Lung (tissue), 12 donors: ENCODE measurements around the gene FSCB. TPM values are rescaled to one million over a fixed set of nuclear protein-coding genes. Genes with fewer than 3 reads are reported as not detected.

Source experiments
- ATAC-seq: fragments of 200-7000 bp; cut with Tn5 transposase; one replicate; pipeline ENCODE4 v1.9.1; 2020; ENCODE audit warnings: moderate number of reproducible peaks; ENCODE audit not compliant: insufficient read depth, low FRiP score
- DNase-seq, 3 donors: peaks; one replicate each; pipeline ENCODE4 v3.0.0-alpha.2; 2013 to 2017
- H3K27ac ChIP-seq, 2 donors: one replicate each; pipeline ENCODE4 v1.5.1; 2013; ENCODE audit warnings: mild to moderate bottlenecking in 2 of 2, moderate library complexity in 2 of 2, control low read depth in 1 of 2, inconsistent platforms in 1 of 2, low read depth in 1 of 2, low read length in 1 of 2
- H3K27me3 ChIP-seq, 3 donors: one replicate each; pipeline ENCODE4 v1.5.1; 2013; ENCODE audit warnings: low read length in 2 of 3; ENCODE audit not compliant: control insufficient read depth in 3 of 3, insufficient read depth in 3 of 3
- H3K36me3 ChIP-seq, 4 donors: one replicate each; pipeline ENCODE4 v1.5.1; 2013; ENCODE audit warnings: low read length in 4 of 4, mild to moderate bottlenecking in 1 of 4, moderate library complexity in 1 of 4; ENCODE audit not compliant: control insufficient read depth in 4 of 4, insufficient read depth in 4 of 4
- H3K4me1 ChIP-seq, 5 donors: one replicate each; pipeline ENCODE4 v1.5.1; 2013; ENCODE audit warnings: low read length in 5 of 5, mild to moderate bottlenecking in 2 of 5, moderate library complexity in 1 of 5; ENCODE audit not compliant: control insufficient read depth in 5 of 5, insufficient read depth in 5 of 5
- H3K4me3 ChIP-seq: one replicate; pipeline ENCODE4 v1.5.1; 2013; ENCODE audit warnings: mild to moderate bottlenecking, control low read depth, moderate library complexity
- H3K9ac ChIP-seq, 2 donors: one replicate each; pipeline ENCODE4 v1.5.1; 2013; ENCODE audit warnings: low read length in 2 of 2, control low read depth in 1 of 2; ENCODE audit not compliant: insufficient read depth in 1 of 2
- H3K9me3 ChIP-seq, 4 donors: one replicate each; pipeline ENCODE4 v1.5.1; 2013; ENCODE audit warnings: low read length in 3 of 4, mild to moderate bottlenecking in 1 of 4, moderate library complexity in 1 of 4; ENCODE audit not compliant: control insufficient read depth in 4 of 4, insufficient read depth in 3 of 4
- CTCF ChIP-seq: IDR thresholded peaks from 2 replicates; pipeline ENCODE4 v1.5.1; 2012; ENCODE audit warnings: mild to moderate bottlenecking; ENCODE audit errors: control extremely low read depth, extremely low read depth
- WGBS, 2 donors: extraction: QIAGEN DNeasy Blood & Tissue Kit; methylation state at CpG; one replicate each; pipeline ENCODE4 v1.1.7; 2013; 5-methylcytosine and 5-hydroxymethylcytosine counted together
- polyA plus RNA-seq, 2 donors: library from polyadenylated mRNA; stranded (reverse); fragments of 200-250 nt; gene quantifications; one replicate each; pipeline ENCODE4 v1.2.1, GENCODE V29; 2013
- total RNA-seq, 2 donors: library from RNA; depleted of rRNA in 1 of 2; stranded (reverse); fragments of >200 nt in 1 of 2; gene quantifications; one replicate each; pipeline ENCODE4 v1.2.1, GENCODE V29; 2014 to 2021
- donor health status: control.
- donor health status: control.
- donor health status: Bipolar disorder and iron deficiency.
- donor health status: healthy.
- donor health status: DM: yes; HTN: yes; CAD: no.

Gene FSCB
- total and polyA plus RNA-seq, 4 donors: 0.80 TPM; not detected in 3

- peaks cover 0 to 3% (median 0%) of the 10 kb centered on the region in 4 donors for H3K9me3 ChIP-seq
- H3K4me3 ChIP-seq: no peak overlapping the region
- H3K4me1 ChIP-seq: no peaks in the 10 kb centered on the region
- H3K9ac ChIP-seq: no peak overlapping the region
- H3K27ac ChIP-seq: no peak overlapping the region
- ATAC-seq (no peak), DNase-seq (no peak)
- no peaks in the 10 kb centered on the region for H3K36me3 ChIP-seq
- no peak for TF ChIP-seq CTCF
- WGBS, 2 donors: 46 to 67% methylated on average over 2 of the region's 2 CpGs
- no peaks in the 10 kb centered on the region for H3K27me3 ChIP-seq
Observed at GRCh38 chr14:44461811-44462210, 45.3 kb downstream of the FSCB start.
